ENCODE data around the gene SGIP1.
"Not testable (repeated sequence)": the region's sequence is repeated elsewhere in the genome, so short reads cannot be mapped to it uniquely, and the experiment has no call there.

GRCh38 chr1:66785800-66786199 is 251.8 kb downstream of the SGIP1 start:
- not testable (repeated sequence) for TF ChIP-seq CTCF, POLR2A (IDR thresholded peaks at IDR 0.05)

All from prostate gland (tissue), 2 donors.